GM18858 (cell line): ENCODE measurements around the gene ETV7.

Experiments used
- ATAC-seq: cut with Tn5 transposase; IDR thresholded peaks from one replicate; pipeline ENCODE4 v1.9.1; 2021; ENCODE audit not compliant: unreplicated experiment

ETV7 gene

GRCh38 chr6:36384095-36384494, 3.4 kb downstream of the ETV7 start:
- ATAC-seq, result no peak

- no peak for ATAC-seq
These were observed 3.9 kb downstream of the ETV7 start for GRCh38 chr6:36383606-36384005.

- no peak for ATAC-seq
These were observed 4.5 kb downstream of the ETV7 start for GRCh38 chr6:36382976-36383375.

GRCh38 chr6:36381502-36382389, 5.7 kb downstream of the ETV7 start:
- ATAC-seq, result no peak

GRCh38 chr6:36380166-36380565, 7.3 kb downstream of the ETV7 start:
- ATAC-seq, result no peak

GRCh38 chr6:36378936-36379335, 8.5 kb downstream of the ETV7 start:
- ATAC-seq, result no peak

- ATAC-seq, result no peak
These were observed 9.1 kb downstream of the ETV7 start for GRCh38 chr6:36378243-36378920.

- ATAC-seq, result no peak
These were observed 9.9 kb downstream of the ETV7 start for GRCh38 chr6:36377594-36377993.

GRCh38 chr6:36376742-36377141, 10.7 kb downstream of the ETV7 start:
- no peak for ATAC-seq

- no peak for ATAC-seq
These were observed 11.3 kb downstream of the ETV7 start for GRCh38 chr6:36376183-36376582.

- ATAC-seq, result no peak
These were observed 11.8 kb downstream of the ETV7 start for GRCh38 chr6:36375644-36376155.

- no peak for ATAC-seq
These were observed 12.5 kb downstream of the ETV7 start for GRCh38 chr6:36374972-36375371.

- no peak for ATAC-seq
These were observed 13.3 kb downstream of the ETV7 start for GRCh38 chr6:36374194-36374593.

- ATAC-seq, result no peak
These were observed 14.0 kb downstream of the ETV7 start for GRCh38 chr6:36373368-36374019.

GRCh38 chr6:36372088-36372487, 15.4 kb downstream of the ETV7 start:
- no peak for ATAC-seq

- ATAC-seq, result no peak
These were observed 16.3 kb downstream of the ETV7 start for GRCh38 chr6:36371211-36371610.

GRCh38 chr6:36370638-36371037, 16.8 kb downstream of the ETV7 start:
- ATAC-seq, result no peak

GRCh38 chr6:36368921-36369865, 18.3 kb downstream of the ETV7 start:
- no peak for ATAC-seq

GRCh38 chr6:36368421-36368820, 19.0 kb downstream of the ETV7 start:
- no peak for ATAC-seq

- no peak for ATAC-seq
These were observed 19.7 kb downstream of the ETV7 start for GRCh38 chr6:36367743-36368142.
